GM18858 (cell line): Measurements from ENCODE around the gene PI3.
"Not testable (repeated sequence)": the region's sequence is repeated elsewhere in the genome, so short reads cannot be mapped to it uniquely, and the experiment has no call there.

Experiments
- ATAC-seq: cut with Tn5 transposase; IDR thresholded peaks from one replicate; pipeline ENCODE4 v1.9.1; 2021; ENCODE audit not compliant: unreplicated experiment

The PI3 gene

GRCh38 chr20:45174434-45175364 is at the start of gene PI3:
PI3 (plus strand) TSS chr20:45174902; CDS start chr20:45174923, 21 bp downstream.
- ATAC-seq = no peak

GRCh38 chr20:45128099-45128498 is 46.6 kb upstream of the PI3 start:
- ATAC-seq = no peak

GRCh38 chr20:45136911-45137310 is 37.8 kb upstream of the PI3 start:
- no peak for ATAC-seq

DNA sequence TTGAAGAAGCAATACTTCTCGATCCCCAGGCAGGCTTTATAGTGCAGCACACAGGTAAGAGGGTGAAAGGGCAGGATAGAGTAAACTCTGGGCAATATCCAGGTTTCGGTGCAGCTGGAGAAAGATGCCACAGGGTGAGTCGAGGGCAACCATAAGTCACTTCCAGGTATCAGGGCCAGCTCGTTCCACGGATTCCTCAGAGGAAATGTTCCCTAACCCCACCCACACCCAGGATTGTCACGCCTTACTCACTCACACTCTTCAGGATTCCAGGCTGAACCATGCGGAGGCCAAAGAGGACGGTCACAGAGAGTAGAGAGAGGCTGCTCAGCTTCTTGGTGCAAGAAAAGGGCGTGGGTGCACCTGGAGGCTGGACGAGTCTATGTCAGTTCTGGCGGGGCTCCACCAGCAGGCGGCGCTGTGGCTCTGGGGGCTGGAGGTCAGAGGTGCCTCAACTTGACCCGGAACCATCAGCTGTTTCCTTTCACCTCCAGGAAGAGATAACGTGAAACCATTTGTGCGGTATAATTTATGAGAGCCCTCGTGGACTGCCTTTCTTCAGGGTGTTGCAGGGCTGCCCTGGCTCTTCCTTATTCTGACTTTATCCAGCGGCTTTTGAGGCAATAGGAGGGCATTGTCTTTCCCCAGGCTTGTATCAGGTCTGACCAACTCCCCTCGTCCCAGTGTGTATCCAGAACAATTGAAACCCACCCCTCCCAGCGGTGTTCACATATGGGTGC is 36.0 kb upstream of the PI3 start:
- no peak for ATAC-seq

- ATAC-seq = not testable (repeated sequence)
These were observed 34.8 kb upstream of the PI3 start for GRCh38 chr20:45139733-45140375.

DNA sequence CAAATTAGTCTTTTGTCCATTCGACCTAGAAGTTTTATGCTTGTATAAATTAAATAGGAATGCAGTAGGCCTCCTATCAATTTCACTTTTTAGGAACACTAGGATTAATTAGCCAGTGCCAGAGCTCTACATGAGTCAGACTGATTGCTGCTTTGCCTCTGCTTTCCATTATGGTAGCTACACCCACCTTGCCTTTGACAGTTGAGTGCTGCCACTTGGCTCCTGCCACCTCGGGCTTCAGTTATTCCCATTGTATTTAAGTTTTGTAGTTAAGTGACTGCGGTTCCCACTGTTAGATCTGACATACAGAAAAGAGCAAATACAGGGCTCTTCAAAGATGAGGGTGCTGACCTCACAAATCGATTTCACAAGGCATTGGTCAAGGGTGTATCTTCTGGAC is 33.9 kb upstream of the PI3 start:
- no peak for ATAC-seq

GRCh38 chr20:45149062-45149461 is 25.6 kb upstream of the PI3 start:
- no peak for ATAC-seq

- ATAC-seq = no peak
These were observed 22.3 kb upstream of the PI3 start for GRCh38 chr20:45152405-45152804.

GRCh38 chr20:45153147-45153546 is 21.6 kb upstream of the PI3 start:
- no peak for ATAC-seq

DNA sequence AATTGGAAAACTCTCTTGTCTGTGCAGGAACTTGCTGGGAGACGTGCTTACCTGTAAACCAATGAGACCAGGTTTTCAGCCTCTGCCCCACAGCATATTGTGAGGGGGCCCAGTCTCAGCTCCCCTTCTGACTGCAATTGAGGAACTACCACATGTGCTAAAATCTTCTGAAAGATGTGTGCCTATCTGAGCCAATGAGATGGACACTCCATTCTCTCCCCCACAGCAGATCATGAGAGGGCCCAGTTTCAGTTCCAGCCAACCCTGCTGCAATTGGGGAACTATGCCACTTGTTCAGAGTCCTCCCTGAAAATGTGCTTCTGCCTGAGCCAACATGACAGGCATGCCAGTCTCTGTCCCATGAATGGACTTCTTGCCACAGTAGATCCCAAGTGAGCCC is 20.9 kb upstream of the PI3 start:
- ATAC-seq = no peak

- no peak for ATAC-seq
These were observed 20.5 kb upstream of the PI3 start for GRCh38 chr20:45154183-45154582.

- not testable (repeated sequence) for ATAC-seq
These were observed 19.9 kb upstream of the PI3 start for GRCh38 chr20:45154794-45155193.

DNA sequence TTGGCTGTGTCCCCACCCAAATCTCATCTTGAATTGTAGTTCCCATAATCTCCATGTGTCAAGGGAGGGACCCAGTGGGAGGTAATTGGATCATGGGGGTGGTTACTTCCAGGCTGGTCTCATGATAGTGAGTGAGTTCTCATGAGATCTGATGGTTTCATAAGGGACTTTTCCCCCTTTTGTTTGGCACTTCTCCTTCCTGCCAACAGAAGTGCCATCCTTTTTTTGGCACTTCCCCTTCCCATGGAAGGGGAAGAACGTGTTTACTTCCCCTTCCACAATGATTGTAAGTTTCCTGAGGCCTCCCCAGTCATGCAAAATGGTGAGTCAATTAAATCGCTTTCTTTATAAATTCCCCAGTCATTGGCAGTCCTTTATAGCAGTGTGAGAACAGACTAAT is 18.0 kb upstream of the PI3 start:
- no peak for ATAC-seq

DNA sequence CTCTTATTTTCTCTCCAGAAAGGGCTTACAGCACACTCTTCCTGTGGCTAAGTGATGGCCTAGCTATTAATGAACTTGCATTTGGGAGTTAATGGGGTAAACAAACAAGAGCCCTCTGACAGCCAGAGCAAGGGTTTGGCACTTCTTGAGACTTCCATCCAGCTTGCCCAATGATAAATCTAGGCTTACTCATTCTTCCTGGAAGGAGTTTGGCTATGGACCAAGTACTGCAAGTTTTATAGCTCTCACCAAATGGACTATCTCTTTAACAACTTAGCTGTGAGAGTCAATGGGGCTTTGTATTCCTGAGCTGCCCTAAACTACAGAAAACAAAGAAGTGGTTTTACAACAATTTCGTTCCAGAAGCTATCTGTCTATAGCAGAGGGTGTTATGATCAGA is 16.7 kb upstream of the PI3 start:
- no peak for ATAC-seq

GRCh38 chr20:45163083-45163803 is 11.5 kb upstream of the PI3 start:
- no peak for ATAC-seq

- ATAC-seq = no peak
These were observed 9.8 kb upstream of the PI3 start for GRCh38 chr20:45164906-45165305.

DNA sequence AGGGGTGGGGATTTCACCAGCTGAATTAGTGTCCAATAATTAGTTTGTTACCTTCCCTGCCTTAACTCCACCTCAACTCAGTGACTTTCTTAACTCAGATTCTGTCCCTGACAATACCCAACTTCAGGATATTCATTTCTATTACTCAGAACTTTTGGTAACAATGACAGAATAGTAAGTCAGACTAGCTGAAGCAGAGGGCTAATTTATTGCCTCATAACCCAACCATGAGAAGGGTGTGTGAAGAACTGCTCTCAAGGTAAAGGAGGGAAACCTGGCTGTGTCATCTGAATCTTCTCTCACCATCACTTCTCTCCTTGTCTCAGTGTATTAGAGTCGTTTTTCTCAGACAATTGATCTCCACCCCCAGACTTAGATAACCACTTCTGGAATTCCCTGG is 1.2 kb upstream of the PI3 start:
- no peak for ATAC-seq

DNA sequence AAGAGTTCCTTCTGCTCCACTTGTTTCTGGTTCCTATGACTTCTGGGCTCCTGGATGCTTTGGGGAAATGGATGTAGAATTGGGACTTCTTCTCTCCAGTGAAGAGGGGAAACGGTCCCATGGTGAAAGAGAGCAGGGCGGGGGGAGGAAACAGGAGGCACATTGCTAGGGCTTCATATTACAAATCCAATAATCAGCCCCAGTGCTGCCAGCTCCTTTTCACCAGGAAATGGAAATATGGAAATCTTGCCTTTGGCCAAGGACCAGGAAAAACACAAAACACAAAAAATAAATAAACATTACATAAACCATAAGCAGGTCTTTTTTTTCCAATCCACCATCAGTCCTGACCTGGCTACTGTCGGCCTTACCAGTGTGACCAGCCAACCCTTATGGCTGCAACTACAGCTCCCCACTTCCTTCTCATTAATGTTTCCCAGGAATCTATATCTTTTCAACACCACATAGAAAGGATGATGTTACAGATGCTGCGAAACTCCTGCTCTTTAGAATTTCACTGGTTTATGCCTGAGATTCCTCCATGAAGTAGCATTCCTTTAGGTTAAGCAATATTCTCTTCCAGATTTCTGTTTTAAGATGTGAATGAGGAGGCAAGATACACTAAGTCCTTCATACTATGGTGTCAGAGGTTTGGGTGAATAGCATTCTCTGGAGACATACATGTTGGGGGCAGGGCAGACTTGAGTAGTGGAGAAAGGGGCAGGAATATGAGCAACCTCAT is 2.0 kb downstream of the PI3 start:
- ATAC-seq = no peak

GRCh38 chr20:45179166-45179565 is 4.5 kb downstream of the PI3 start:
- no peak for ATAC-seq

DNA sequence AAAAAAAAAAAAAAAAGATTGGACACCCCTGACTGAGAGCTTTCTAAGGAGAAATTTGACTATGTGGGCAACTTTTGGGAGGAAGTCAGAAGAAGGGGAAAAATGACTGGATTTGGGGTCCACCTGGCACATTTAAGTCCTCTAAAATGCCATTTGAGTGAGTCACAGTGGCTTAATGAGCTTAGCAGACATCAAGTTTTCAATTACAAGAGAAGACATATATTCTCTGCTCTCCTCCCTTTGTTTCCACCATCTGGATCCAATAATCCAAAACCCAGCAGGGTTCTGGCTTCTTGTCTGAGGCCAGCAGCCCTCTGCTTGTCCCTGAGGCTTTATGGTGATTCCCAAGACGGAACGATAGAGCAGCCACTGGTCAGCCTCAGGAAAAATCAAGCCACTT is 6.9 kb downstream of the PI3 start:
- no peak for ATAC-seq
